ENCODE measurements around the gene S100Z. TPM values are rescaled to one million over a fixed set of nuclear protein-coding genes. Genes with fewer than 3 reads are reported as not detected.
"Not testable (repeated sequence)": the region's sequence is repeated elsewhere in the genome, so short reads cannot be mapped to it uniquely, and the experiment has no call there.

S100Z gene
- polyA plus RNA-seq, 1 donor = 0.40 TPM

DNA sequence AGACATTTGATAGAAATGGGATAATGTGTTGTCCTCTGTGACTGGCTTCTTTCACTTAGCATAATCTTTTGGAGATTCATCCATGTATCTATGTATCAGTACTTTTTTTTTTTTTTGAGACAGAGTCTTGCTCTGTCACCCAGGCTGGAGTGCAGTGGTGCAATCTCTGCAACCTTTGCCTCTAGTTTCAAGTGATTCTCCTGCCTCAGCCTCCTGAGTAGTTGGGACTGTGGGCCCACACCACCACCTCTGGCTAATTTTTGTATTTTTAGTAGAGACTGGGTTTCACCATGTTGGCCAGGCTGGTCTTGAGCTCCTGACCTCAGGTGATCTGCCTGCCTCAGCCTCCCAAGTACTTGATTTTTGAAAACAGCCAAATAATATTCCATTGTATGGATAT is 23.4 kb upstream of the S100Z start:
- not testable (repeated sequence) for DNase-seq

GRCh38 chr5:76831110-76831452 is 18.7 kb upstream of the S100Z start:
- no peak for DNase-seq

DNA sequence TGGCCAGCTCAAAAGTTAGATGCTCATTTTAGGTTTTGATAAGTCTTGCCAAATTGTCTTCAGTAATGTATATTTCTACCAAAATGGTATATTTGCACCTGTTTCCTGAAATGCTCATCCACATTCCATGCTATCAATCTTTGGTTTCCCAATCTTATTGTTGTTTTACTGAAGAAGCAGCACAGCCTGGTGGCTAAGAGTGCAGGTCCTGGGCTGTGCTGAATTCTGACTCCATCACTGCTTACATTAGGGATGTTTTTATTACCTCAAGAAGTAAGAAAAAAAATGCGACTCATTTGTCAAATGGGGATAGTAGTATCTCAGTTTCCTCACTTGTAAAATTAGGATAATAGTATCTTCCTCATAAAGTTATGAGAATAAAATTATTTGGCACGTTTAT is 13.6 kb upstream of the S100Z start:
- DNase-seq = no peak

DNA sequence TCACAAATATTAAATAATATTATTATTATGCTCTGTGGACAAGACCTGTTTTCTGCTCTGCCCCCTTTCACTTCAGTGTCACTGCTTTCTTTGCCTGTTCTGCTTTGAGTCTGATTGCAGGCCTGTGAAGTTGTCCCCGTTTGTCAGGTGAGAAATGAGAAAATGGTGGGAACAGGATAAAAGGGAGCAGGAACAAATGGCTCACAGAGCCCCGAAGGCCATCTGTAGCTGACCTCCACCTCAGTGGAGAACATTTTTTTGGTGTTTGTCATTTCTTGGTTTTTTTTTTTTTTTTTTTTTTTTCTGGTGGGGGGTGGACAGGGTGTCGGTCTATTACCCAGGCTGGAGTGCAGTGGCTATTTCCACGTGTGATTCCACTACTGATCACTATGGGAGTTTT is 13.2 kb upstream of the S100Z start:
- DNase-seq = no peak

DNA sequence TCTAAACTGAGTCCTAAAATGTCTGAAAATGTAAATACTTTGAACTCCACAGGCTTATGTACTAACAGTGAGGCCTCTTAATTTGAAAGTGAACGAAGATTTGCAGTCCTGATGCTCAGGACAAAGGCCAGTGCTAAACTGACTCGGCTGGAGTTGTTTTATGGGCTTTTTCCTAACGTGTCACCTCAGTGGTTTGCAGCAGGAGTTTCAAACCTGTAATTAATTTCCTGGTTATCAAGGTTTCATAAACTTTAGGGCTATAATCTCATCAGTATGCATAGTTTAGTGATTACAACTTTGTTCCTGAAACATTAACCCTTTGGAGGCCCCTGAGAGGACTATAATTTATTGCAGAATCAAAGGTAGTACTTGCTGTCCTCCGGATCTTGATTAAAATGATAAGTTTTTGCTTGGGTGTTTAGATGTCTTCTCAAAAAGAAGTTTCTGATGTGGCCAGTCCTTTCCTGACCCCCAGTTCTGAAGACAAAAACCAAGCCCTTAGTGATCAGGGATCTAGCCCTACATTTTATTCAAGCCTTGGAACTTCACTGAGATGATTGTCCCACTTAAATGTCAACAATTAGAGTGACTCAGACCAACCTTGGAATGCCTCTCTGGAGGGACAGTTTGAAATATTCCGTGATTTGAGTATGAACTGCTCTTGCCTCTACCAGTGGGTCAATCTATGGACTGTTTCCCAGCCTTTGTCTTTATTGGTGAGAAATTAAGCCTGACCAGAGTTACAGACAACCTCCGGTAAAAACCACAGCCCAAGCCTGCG is 11.1 kb upstream of the S100Z start:
- no peak for DNase-seq

- no peak for DNase-seq
These were observed 8.5 kb upstream of the S100Z start for GRCh38 chr5:76841361-76841760.

DNA sequence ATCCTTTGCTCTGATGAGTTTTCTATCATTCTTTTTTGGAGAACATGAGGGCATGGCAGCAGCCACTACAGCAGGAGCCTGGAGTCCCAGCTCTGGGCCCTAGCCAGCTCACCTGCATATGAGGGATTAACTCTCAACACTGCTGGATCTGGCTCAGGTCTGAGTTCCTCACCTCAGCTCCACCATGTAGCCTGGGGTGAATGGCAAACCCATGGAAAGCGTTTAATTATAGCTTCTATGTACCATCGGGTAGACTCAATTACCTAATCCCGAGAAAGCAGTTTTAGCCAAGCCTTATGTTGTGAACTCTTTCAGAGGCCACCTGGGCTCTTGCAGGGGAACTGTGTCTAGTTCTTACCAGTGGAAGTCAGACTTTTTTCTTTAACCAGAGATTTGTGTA is 3.9 kb upstream of the S100Z start:
- no peak for DNase-seq

DNA sequence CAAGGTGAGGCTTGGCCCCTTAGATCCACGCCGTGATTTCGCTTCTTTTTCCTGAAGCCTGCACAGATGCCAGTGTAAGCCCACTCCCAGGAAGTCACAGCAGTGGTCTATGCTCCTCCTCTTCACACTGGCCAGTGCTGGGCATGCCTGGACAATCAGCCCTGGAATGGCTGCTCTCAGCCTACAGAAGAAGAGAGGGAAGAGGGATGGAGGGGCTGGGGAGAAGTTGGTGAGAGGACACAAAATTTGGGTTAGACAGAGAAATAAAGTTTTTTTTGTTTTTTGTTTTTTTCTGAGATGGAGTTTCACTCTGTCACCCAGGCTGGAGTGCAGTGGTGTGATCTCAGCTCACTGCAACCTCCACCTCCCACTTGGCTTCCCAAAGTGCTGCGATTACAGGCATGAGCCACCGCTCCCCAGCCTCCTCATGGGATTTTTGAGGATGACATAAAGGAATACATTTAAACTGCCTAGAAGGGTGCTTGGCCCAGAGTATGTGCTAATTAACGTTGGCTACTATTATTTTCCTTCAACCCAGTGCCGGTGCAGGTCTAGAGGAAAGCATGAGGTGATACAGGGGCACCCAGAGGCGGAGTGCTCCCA is 830 bp downstream of the S100Z start:
- DNase-seq = no peak

- no peak for DNase-seq
These were observed 2.0 kb downstream of the S100Z start for GRCh38 chr5:76851728-76852369.

- no peak for DNase-seq
These were observed 3.0 kb downstream of the S100Z start for GRCh38 chr5:76852772-76853171.

DNA sequence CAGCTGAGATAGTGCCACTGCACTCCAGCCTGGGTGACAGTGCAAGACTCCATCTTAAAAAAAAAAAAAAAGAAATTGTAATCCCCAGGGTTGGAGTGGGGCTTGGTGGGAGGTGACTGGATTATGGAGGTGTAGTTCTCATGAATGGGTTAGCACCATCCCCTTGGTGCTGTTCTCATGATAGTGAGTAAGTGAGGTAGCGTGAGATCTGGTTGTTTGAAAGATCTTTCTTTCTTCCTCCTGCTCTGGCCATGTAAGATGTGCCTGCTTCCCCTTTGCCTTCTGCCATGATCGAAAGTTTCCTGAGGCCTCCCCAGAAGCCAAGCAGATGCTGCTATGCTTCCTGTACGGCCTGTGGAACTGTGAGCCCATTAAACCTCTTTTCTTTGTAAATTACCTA is 3.9 kb downstream of the S100Z start:
- not testable (repeated sequence) for DNase-seq

DNA sequence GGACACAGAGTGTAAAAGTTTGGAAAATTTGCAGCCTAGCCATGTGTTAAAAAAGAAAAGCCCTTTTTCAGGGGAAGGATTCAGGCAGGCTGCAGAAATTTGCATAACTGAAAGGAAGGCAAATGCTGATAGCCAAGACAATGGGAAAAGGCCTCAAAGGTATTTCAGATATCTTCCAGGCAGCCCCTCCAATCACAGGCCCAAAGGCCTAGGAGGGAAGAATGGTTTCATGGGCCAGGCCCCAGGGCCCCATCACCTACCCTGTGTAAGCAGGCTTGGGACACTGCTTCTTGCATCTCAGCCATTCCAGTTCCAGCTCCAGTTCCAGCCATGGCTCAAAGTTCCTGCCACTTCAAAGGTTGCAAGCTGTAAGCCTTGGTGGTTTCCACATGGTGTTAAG is 4.8 kb downstream of the S100Z start:
- no peak for DNase-seq

GRCh38 chr5:76855501-76855900 is 5.7 kb downstream of the S100Z start:
- DNase-seq = not testable (repeated sequence)

GRCh38 chr5:76855961-76856360 is 6.1 kb downstream of the S100Z start:
- DNase-seq = no peak

DNA sequence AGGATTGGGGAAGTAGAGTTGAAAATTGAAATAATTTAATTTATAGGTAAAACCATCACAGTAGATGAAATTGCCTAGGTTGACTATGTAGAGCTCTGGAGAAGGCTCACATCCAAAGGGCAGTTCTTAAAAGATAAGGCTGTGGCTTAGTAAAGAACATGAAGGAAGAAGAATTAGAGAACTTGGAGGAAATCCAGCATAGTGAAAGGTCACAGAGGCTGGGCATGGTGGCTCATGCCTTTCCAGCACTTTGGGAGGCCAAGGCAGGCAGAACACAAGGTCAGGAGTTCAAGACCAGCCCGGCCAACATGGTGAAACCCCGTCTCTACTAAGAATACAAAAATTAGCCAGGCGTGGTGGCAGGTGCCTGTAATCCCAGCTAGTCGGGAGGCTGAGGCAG is 7.0 kb downstream of the S100Z start:
- not testable (repeated sequence) for DNase-seq

DNA sequence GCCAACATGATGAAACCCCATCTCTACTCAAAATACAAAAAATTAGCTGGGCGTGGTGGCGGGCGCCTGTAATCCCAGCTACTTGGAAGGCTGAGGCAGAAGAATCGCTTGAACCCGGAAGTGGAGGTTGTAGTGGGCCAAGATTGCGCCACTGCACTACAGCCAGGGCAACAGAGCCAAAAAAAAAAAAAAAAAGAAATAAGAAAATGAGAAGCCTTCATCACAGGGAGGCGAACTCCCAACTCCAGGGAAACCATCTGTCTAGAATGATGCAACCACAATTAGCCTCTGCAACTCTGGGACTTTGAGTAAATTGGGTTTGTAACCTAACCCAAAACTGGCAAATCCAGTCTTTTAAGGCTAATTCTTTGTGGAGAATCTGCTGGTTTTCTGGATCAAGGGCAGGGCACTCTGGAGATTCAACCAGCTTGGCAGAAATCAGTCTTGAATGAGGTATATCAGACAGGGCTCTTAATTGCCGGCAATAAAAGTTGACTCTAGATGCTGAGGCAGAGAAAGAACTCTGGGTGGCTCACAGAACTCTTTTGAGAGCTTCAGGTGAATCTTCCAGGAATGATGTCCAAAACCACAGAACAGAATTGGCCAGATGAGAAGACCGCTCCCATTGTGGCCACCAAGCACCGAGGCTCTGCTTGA is 9.9 kb downstream of the S100Z start:
- no peak for DNase-seq

DNA sequence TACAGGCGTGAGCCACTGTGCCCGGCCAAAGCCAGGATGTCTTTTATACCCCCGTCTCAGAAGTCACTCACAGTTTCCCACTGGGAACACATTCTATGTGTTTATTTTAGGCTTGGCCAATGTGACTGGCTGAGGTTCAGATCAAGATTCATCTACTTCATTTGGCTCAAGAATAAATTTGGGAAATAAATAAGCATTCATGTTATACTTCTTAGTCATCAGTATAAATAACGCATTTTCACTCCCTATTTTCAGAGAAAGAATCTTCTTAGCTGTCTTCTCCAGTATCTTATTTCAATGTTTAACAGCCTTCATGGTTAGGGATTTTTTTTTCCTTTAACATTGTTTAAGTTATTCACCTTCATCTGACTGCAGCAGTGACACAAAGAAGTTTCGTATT is 11.8 kb downstream of the S100Z start:
- no peak for DNase-seq

GRCh38 chr5:76863001-76863400 is 13.2 kb downstream of the S100Z start:
- no peak for DNase-seq

DNA sequence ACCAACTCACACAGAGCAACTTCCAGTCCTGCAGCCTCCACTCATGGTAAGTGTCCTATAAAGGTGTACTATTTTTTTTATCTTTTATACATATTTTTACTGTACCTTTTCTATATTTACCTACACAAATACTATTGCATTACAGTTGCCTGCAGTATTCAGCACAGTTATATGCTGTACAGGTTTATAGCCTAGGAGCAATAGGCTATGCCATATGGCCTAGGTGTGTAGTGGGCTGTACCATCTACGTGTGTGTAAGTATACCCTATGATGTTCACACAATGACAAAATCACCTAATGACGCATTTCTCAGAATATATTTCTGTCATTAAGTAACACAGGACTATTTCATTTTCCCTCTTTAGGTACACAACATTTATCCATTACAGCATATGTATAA is 16.7 kb downstream of the S100Z start:
- DNase-seq = no peak

- DNase-seq = no peak
These were observed 17.2 kb downstream of the S100Z start for GRCh38 chr5:76867038-76867437.

GRCh38 chr5:76867827-76868693 is 18.2 kb downstream of the S100Z start:
- peak; percentile 49 for DNase-seq

DNA sequence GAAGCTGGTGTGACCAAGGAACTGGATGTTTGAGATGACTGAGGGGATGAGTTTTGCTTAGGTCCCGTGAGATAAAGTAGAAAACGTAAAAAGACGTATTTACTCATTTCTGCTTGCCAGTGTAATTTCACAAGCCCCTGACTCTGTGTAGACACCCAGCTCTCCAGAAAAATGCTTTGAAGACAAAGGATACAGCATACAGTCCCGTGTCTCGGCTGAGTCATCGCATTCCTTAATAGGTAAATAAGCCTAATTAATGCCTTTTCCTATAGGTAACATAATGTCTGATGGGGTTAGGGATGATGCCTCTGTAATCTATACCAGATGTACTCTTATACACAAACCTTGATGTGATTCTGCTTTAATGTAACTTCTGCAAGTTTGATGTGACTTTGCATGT is 20.2 kb downstream of the S100Z start:
- no peak for DNase-seq

Measured in hindlimb muscle (tissue), 1 donor.